ENCODE measurements around the gene YY1.

DNA sequence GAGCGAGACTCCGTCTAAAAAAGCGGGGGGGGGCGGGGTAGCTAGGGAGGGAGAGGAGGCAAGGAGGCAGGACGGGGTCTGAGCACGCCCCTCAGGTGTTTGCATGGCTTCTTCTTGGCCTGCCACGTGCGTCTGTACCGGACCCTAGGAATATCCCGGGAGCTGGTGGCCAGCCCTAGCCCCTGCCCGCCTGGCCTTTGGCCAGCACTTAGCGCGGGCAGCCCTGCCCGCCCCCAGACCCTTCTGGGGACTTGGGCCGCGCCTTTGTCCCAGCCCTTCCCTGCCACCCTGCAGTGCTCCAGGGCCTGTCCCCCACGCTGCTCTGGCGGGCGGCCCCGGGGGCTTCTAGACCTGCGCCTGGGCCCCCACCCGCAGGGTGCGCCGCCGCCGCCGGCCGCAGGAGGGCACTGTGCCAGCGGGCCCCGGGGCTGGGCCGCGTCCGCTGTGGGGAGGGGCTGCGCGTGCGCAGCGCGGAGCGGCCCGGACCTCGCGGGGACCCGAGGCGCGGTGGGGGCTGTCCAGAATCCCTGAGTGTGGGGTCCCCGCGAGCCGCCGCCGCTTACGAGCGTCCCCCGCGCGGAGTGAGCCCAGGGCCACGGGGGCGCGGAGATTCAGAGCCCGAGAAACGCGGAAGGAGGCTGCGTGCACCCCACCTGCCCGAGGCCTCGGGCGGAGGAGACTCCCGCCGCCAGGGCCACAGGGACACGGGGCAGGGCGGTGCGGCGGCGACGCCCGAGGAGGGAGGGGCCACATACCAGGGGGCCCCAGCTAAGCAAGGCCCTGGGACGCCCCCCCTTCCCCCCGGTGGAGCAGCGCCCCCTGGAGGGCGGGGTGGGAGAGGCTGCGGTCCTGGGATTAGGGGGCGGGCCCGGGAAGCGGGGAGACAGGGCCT, 46.3 kb downstream of the YY1 start:
- TF ChIP-seq, protein P1, sequence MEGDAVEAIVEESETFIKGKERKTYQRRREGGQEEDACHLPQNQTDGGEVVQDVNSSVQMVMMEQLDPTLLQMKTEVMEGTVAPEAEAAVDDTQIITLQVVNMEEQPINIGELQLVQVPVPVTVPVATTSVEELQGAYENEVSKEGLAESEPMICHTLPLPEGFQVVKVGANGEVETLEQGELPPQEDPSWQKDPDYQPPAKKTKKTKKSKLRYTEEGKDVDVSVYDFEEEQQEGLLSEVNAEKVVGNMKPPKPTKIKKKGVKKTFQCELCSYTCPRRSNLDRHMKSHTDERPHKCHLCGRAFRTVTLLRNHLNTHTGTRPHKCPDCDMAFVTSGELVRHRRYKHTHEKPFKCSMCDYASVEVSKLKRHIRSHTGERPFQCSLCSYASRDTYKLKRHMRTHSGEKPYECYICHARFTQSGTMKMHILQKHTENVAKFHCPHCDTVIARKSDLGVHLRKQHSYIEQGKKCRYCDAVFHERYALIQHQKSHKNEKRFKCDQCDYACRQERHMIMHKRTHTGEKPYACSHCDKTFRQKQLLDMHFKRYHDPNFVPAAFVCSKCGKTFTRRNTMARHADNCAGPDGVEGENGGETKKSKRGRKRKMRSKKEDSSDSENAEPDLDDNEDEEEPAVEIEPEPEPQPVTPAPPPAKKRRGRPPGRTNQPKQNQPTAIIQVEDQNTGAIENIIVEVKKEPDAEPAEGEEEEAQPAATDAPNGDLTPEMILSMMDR (IDR thresholded peaks at IDR 0.05) = peak; percentile 76 to 94 (median 85)
- TF ChIP-seq POLR2A (IDR thresholded peaks at IDR 0.05) = peak; percentile 19 to 69

Data from uterus (tissue), 2 donors.